Stimulated activated CD4-positive, alpha-beta T cell treated with anti-CD3 and anti-CD28 coated beads, Interleukin-4, amount 100 ng/mL, for 1 hour (primary cell): ENCODE measurements around the gene CARD6.
"Not testable (repeated sequence)": the region's sequence is repeated elsewhere in the genome, so short reads cannot be mapped to it uniquely, and the experiment has no call there.

Experiments
- DNase-seq: peaks from one replicate; pipeline ENCODE4 v3.0.0-alpha.2; 2020

Gene CARD6

GRCh38 chr5:40828690-40829661 lies 12.2 kb upstream of the CARD6 start:
- no peak for DNase-seq

GRCh38 chr5:40829748-40830533 lies 11.2 kb upstream of the CARD6 start:
- DNase-seq = no peak

- no peak for DNase-seq
These were observed 9.6 kb upstream of the CARD6 start for GRCh38 chr5:40831346-40832210.

- DNase-seq = no peak
These were observed 8.8 kb upstream of the CARD6 start for GRCh38 chr5:40832345-40832744.

- no peak for DNase-seq
These were observed 7.4 kb upstream of the CARD6 start for GRCh38 chr5:40833712-40834229.

- DNase-seq = peak; percentile 43
These were observed 6.7 kb upstream of the CARD6 start for GRCh38 chr5:40834391-40834848.

GRCh38 chr5:40834849-40835787 lies 6.0 kb upstream of the CARD6 start, which contains the start of gene RPL37:
TSS of gene RPL37 (minus strand) at chr5:40835222. CDS start at chr5:40835185, 37 bp downstream.
- peak; percentile 88 for DNase-seq

- DNase-seq = no peak
These were observed 3.1 kb upstream of the CARD6 start for GRCh38 chr5:40838086-40838485.

- no peak for DNase-seq
These were observed 1.2 kb downstream of the CARD6 start for GRCh38 chr5:40842351-40842750.

- no peak for DNase-seq
These were observed 3.4 kb downstream of the CARD6 start for GRCh38 chr5:40844565-40844964.

GRCh38 chr5:40846371-40846770 lies 5.2 kb downstream of the CARD6 start:
- no peak for DNase-seq

GRCh38 chr5:40847525-40847924 lies 6.4 kb downstream of the CARD6 start:
- no peak for DNase-seq

- DNase-seq = no peak
These were observed 12.5 kb downstream of the CARD6 start for GRCh38 chr5:40853632-40854192.

GRCh38 chr5:40860711-40861110 lies 19.5 kb downstream of the CARD6 start:
- DNase-seq = no peak

- not testable (repeated sequence) for DNase-seq
These were observed 23.8 kb downstream of the CARD6 start for GRCh38 chr5:40865004-40865403.

GRCh38 chr5:40866844-40867243 lies 25.7 kb downstream of the CARD6 start:
- DNase-seq = no peak

- DNase-seq = no peak
These were observed 28.2 kb downstream of the CARD6 start for GRCh38 chr5:40869384-40869783.

GRCh38 chr5:40871177-40871576 lies 30.0 kb downstream of the CARD6 start:
- no peak for DNase-seq

- not testable (repeated sequence) for DNase-seq
These were observed 31.1 kb downstream of the CARD6 start for GRCh38 chr5:40872253-40872652.

- no peak for DNase-seq
These were observed 32.2 kb downstream of the CARD6 start for GRCh38 chr5:40873286-40873880.
